Measurements from ENCODE around the gene SRRM5.
"Not testable (repeated sequence)": the region's sequence is repeated elsewhere in the genome, so short reads cannot be mapped to it uniquely, and the experiment has no call there.

Gene SRRM5

GRCh38 chr19:43592800-43593350 lies 19.0 kb upstream of the SRRM5 start:
- no peak for DNase-seq (ENCODE audit: low read depth)

- DNase-seq (ENCODE audit: low read depth) = no peak
These were observed 17.7 kb upstream of the SRRM5 start for GRCh38 chr19:43594081-43594697.

GRCh38 chr19:43594710-43595604 lies 16.9 kb upstream of the SRRM5 start:
- peak; percentile 42 for DNase-seq (ENCODE audit: low read depth)

- no peak for DNase-seq (ENCODE audit: low read depth)
These were observed 16.3 kb upstream of the SRRM5 start for GRCh38 chr19:43595605-43595998.

- DNase-seq (ENCODE audit: low read depth) = peak; percentile 98
These were observed 15.7 kb upstream of the SRRM5 start, which contains the start of the genes IRGQ and ZNF576 for GRCh38 chr19:43595999-43596841. Gene IRGQ, minus strand, starts transcription at chr19:43596134. Its CDS starts 796 bp downstream, at chr19:43595338. Gene ZNF576, plus strand, starts transcription at chr19:43596595. Its CDS starts 514 bp downstream, at chr19:43597109.

GRCh38 chr19:43596842-43597461 lies 14.9 kb upstream of the SRRM5 start:
- DNase-seq (ENCODE audit: low read depth) = no peak

GRCh38 chr19:43597876-43598275 lies 14.0 kb upstream of the SRRM5 start:
- no peak for DNase-seq (ENCODE audit: low read depth)

GRCh38 chr19:43598445-43599240 lies 13.2 kb upstream of the SRRM5 start:
- DNase-seq (ENCODE audit: low read depth) = no peak

GRCh38 chr19:43599635-43600295 lies 12.1 kb upstream of the SRRM5 start:
- DNase-seq (ENCODE audit: low read depth) = no peak

- not testable (repeated sequence) for DNase-seq (ENCODE audit: low read depth)
These were observed 11.6 kb upstream of the SRRM5 start for GRCh38 chr19:43600326-43600725.

GRCh38 chr19:43605875-43606568 lies 5.9 kb upstream of the SRRM5 start:
- DNase-seq (ENCODE audit: low read depth) = no peak

- DNase-seq (ENCODE audit: low read depth) = no peak
These were observed 5.2 kb upstream of the SRRM5 start for GRCh38 chr19:43606569-43607229.

GRCh38 chr19:43607238-43608205 lies 4.4 kb upstream of the SRRM5 start:
- no peak for DNase-seq (ENCODE audit: low read depth)

GRCh38 chr19:43609872-43610271 lies 2.0 kb upstream of the SRRM5 start:
- DNase-seq (ENCODE audit: low read depth) = no peak

- DNase-seq (ENCODE audit: low read depth) = no peak
These were observed 1.4 kb upstream of the SRRM5 start for GRCh38 chr19:43610493-43610892.

- DNase-seq (ENCODE audit: low read depth) = no peak
These were observed 486 bp downstream of the SRRM5 start for GRCh38 chr19:43612374-43612773.

GRCh38 chr19:43616306-43616705 lies 4.4 kb downstream of the SRRM5 start:
- DNase-seq (ENCODE audit: low read depth) = no peak

- DNase-seq (ENCODE audit: low read depth) = no peak
These were observed 5.1 kb downstream of the SRRM5 start for GRCh38 chr19:43616954-43617353.

All from fibroblast of gingiva (primary cell).